Measurements from ENCODE around the gene CD86. TPM values are rescaled to one million over a fixed set of nuclear protein-coding genes. Genes with fewer than 3 reads are reported as not detected.

CD86 gene
- polyA plus RNA-seq, 3 donors: 1.7 to 2.5 (median 2.0) TPM

DNA sequence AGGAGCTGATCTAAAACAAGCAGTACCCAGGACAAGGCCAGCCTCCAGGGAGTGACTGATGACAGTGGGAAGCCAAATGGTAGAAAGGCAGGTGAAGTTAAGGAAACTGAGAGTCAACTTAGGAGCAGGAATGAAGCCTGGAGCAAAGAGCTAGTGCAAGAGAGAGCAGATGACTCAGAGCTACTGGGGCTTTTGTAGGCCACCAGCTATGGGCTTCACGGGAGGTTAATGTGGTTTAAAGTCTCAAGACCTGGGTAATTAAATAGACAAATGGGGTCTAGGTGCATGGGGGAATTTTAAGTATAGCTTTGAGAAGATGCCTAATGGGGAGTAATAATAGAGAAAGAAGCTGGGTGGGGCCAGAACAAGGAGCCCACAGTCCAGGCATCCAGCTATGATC is 3.1 kb downstream of the CD86 start:
- DNase-seq (ENCODE audit: low read depth in 3 of 3, low spot score in 2 of 3): no peak

GRCh38 chr3:122060040-122060698 is 5.0 kb downstream of the CD86 start:
- DNase-seq (ENCODE audit: low read depth in 3 of 3, low spot score in 2 of 3): no peak

DNA sequence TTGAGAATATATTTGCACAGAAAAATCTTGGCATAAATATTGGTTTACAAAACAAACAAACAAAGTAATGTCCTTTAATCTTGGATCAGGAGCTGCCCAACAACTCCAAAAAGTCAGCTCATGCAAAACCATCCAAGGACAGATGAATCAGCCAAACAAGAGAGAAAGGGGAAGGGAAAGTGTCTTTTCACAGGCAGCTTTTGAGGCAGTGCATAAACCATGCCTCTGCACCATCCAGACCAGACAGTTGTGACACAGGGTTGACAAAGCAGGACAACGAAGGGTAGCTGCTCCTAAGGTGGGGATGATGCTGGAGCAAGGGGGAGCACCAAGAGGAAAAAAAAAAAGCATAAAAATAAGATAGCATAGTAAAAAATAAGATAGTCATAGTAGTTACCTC is 8.7 kb downstream of the CD86 start:
- no peak for DNase-seq (ENCODE audit: low read depth in 3 of 3, low spot score in 2 of 3)

DNA sequence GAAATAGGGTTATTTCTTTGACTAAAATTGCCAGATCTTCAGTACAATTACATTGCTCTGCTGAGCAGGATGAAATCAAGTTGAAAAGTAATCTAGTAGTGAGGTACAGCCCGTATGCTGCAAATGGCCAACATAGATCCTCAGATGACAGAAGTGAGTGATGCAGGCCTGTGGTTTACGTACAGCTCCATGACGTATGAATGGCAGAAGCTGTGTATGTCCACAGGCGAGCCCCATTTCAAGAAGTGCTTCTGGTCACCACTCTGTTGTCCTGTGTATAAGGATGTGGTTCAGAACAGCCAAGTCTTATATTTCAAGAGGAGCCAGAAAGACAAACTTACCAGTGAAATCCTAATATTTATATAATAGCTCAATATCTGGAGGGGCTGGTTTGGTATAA is 9.2 kb downstream of the CD86 start:
- no peak for DNase-seq (ENCODE audit: low read depth in 3 of 3, low spot score in 2 of 3)

DNA sequence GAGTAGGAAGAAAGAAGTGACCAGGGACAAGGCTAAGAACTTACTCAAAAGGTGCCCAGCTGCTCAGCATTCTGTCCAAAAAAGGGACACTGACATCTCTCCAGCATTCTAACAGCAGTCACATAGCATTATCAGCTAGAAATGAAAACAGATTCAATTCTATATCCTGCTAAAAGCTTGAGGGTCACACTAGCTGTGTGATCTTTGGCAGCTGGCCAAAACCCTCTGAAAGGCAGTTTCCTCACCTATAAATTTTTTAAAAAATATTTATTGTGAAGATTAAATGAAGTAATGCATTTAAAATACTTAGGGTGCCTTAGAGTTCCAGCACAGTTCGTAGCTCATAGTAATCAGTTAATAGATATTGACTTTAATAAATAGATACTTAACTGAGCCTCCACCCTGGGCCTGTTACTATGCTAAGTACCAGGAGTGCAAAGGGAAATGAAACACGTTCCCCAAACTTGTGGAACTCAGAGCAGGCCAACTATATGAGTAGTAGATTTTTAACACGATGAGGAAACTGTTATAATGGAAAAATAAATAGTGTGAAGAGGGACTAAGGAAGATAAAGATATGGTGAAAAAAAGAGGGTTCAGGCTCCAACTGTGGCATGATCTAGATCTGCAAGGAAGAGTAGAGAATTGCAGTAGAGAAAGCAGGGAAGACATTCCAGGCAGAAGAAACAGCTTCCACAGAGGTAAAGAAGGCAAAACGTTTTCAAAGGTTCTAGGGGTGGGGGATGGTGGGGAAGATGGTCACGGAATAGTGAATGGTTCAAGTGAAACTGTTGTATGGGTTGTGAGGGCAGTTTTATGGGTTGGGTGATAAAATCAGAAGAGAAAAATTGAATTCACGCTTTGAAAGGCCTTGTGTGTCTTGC is 11.4 kb downstream of the CD86 start:
- DNase-seq (ENCODE audit: low read depth in 3 of 3, low spot score in 2 of 3): no peak

GRCh38 chr3:122067214-122067550 is 12.0 kb downstream of the CD86 start:
- DNase-seq (ENCODE audit: low read depth in 3 of 3, low spot score in 2 of 3): no peak

- DNase-seq (ENCODE audit: low read depth in 3 of 3, low spot score in 2 of 3): no peak
These were observed 12.6 kb downstream of the CD86 start for GRCh38 chr3:122067588-122068240.

DNA sequence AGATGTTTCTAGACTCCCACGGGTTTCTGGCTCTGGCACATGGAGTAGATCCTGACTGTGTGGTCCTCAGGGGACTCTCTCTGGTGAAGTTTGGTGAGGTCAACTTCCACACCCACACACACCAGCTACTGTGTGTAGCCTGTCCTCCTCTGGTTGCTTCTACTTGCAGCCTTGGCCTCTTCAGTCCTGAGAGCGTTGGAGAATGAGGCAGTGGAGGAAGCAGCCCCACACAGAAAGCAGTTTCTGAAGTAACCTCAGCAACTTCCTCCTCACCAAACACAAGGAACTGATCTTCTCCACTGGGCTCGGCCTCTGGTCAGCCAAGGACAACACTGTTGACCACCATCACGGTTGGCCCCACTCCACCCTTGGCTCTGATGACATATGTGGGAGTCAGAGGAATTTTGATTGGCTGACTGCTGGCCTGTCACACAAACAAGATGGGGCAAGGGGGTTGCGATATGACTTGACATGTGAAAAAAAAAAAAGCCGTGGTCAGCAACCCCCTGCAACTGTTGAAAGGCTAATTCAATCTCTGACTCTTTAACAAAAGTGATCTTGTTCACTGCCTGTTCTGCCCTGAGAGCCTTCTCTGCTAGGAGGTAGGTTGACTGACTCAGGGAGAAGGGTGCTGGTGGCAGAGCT is 19.6 kb downstream of the CD86 start:
- no peak for DNase-seq (ENCODE audit: low read depth in 3 of 3, low spot score in 2 of 3)

GRCh38 chr3:122076491-122077292 is 21.5 kb downstream of the CD86 start:
- no peak for DNase-seq (ENCODE audit: low read depth in 3 of 3, low spot score in 2 of 3)

DNA sequence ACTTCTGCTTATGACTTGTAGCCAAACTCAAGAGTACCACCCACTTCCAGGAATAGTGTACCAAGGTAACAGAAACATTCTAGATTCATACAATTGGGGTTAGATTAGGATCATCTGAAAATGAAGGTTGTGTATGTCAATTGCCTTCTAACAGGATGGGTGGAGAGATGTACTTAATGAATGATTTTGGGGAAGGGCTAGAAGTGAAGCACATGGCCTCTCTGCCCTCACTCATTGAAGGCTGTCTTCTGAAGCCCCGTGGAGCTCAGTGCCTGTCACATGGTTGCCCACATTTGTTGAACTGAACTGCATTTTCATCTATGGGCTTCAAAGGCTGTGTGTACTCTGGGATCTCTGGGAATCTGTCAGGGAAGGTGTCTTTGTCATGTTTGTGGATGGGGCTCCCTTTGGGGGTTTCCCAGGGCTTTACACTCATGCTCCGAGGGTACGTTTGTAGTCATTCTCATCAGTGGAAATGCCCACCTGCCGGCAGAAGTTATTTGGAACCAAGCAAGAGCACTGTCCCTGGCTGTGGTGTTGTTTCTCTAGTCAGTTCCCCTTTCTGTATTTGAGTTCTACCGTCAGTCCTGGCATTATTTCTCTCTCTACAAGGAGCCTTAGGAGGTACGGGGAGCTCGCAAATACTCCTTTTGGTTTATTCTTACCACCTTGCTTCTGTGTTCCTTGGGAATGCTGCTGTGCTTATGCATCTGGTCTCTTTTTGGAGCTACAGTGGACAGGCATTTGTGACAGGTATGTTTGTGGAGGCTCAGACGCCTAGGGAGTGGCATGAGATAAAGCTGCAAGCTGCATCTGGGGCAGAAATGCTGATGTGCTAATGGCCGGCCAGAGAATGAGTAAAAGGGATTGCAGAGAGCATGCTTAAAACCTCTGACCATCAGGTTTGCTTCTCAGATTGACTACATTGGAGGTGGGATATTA is 22.4 kb downstream of the CD86 start:
- no peak for DNase-seq (ENCODE audit: low read depth in 3 of 3, low spot score in 2 of 3)

DNA sequence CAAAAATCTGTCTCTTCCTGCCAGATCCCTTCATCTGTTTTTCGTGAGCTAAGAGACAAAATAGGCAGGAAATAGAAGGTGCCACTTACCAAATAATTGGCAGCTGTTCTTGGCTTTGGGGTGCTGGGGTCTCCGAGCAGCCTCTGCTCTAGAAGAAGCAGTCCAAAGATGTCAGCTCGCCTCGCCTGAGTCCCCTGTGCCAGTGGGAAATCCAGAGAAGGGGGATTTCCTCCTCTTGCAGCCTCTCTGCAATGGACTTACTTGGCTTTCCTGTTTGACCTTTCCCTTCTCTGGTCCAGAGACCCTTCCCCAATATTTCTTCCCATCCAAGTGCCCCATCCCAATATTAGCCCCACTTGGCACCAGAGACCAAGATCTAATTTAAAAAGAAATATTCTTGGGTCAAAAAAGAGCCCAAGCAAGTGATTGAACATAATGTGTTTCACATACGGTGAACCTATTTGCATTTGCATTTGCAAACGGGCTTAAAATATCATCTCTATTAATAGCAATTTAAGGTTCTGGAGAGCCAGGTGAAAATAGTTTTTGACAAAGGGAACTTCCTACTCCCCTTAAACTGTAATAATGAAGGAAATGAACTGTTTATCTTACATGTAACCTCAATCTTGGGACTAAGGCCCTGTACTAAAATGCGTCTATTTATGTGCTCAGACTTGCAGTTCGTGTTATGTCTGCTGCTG is 23.2 kb downstream of the CD86 start:
- no peak for DNase-seq (ENCODE audit: low read depth in 3 of 3, low spot score in 2 of 3)

DNA sequence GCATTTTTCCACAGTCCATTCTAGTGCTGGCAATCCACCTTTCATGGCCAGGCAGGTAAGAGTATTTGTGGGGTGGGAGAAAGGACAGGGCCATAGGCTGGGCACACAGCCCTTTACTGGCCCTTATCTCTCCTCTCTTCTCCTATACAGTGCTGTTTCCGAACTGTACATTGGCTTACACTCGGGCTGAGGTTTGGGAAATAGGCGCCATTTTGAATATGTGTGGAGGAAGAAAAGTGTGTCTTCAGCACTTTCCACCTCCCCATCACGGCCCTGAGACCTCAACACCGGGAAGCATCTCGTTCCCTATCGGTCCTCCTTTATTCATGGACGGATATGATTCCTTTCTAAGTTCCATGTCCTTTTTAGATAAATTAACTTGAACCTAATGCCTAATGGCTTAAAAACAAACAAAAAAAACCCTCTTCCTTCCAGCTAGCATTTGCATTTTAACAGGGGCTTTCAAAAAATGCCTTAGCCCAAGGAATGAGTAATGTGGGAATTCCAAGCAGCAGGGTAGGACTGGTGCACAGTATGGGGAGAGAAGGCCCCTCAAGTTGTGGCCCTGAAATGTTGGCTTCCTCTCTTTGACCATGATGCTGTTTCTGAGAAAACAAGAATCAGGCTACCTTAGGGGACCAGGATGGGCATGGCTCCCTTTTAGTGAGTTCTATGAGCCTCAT is 24.5 kb downstream of the CD86 start:
- DNase-seq (ENCODE audit: low read depth in 3 of 3, low spot score in 2 of 3): no peak

GRCh38 chr3:122080207-122080587 is 25.0 kb downstream of the CD86 start:
- no peak for DNase-seq (ENCODE audit: low read depth in 3 of 3, low spot score in 2 of 3)

- no peak for DNase-seq (ENCODE audit: low read depth in 3 of 3, low spot score in 2 of 3)
These were observed 26.5 kb downstream of the CD86 start for GRCh38 chr3:122081543-122082247.

GRCh38 chr3:122082357-122082756 is 27.2 kb downstream of the CD86 start:
- DNase-seq (ENCODE audit: low read depth in 3 of 3, low spot score in 2 of 3): no peak

DNA sequence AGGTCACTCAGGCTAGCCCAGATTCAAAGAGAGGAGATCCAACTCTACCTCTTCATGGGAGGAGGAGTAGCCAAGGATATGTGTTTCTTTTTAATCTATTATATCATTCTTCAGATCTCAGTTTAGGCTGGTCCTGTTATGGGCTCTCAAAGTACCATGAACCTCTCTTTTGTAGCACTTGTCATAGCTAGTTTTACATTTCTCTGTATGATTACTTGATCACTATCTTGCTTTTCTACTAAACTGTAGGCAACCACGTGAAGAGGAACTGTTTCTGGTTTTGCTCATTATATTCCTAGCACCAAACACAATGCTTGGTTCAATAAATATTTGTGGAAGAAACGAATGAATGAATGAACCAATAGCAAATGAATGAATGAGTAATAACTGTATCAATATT is 29.6 kb downstream of the CD86 start:
- DNase-seq (ENCODE audit: low read depth in 3 of 3, low spot score in 2 of 3): no peak

GRCh38 chr3:122085673-122086072 is 30.5 kb downstream of the CD86 start:
- DNase-seq (ENCODE audit: low read depth in 3 of 3, low spot score in 2 of 3): no peak

GRCh38 chr3:122088531-122088930 is 33.4 kb downstream of the CD86 start:
- no peak for DNase-seq (ENCODE audit: low read depth in 3 of 3, low spot score in 2 of 3)
